ENCODE data around the gene KRTAP5-7. TPM values are rescaled to one million over a fixed set of nuclear protein-coding genes. Genes with fewer than 3 reads are reported as not detected.

Gene KRTAP5-7
- total RNA-seq, 1 experiment from 2014 or later: not detected

DNA sequence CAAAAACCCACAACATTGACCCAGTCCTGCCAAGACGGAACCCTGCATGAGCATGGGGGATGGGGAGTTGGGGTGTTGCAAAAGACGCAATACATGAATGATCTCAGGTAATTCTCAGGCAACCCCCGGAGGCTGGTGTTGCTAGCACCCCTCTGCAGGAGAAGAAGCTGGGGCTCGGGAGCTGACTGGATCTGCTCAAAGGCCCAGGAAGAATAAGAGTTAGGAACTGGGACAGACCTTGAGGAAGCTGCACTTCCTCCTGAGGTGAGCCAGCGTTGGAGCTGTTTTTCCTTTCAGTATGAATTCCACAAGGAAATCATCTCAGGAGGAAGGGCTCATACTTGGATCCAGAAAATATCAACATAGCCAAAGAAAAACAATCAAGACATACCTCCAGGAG, 21.1 kb downstream of the KRTAP5-7 start, which contains the start of gene KRTAP5-9:
Gene KRTAP5-9 (plus strand): TSS at position 301 of the 400 bp plus-strand sequence. CDS start 238 bp downstream, outside the sequence.
- TF ChIP-seq, protein P1, sequence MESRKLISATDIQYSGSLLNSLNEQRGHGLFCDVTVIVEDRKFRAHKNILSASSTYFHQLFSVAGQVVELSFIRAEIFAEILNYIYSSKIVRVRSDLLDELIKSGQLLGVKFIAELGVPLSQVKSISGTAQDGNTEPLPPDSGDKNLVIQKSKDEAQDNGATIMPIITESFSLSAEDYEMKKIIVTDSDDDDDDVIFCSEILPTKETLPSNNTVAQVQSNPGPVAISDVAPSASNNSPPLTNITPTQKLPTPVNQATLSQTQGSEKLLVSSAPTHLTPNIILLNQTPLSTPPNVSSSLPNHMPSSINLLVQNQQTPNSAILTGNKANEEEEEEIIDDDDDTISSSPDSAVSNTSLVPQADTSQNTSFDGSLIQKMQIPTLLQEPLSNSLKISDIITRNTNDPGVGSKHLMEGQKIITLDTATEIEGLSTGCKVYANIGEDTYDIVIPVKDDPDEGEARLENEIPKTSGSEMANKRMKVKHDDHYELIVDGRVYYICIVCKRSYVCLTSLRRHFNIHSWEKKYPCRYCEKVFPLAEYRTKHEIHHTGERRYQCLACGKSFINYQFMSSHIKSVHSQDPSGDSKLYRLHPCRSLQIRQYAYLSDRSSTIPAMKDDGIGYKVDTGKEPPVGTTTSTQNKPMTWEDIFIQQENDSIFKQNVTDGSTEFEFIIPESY (IDR thresholded peaks at IDR 0.05; ENCODE audit: extremely low read depth, insufficient replicate concordance, low read length): no peak
- no peak for TF ChIP-seq ZNF274 (IDR thresholded peaks at IDR 0.05; ENCODE audit: low read depth, low read length)
- no peak for TF ChIP-seq TCF7L2 (IDR thresholded peaks at IDR 0.05; ENCODE audit: borderline replicate concordance, extremely low read depth, insufficient read depth, insufficient read length)
- TF ChIP-seq, protein P2, sequence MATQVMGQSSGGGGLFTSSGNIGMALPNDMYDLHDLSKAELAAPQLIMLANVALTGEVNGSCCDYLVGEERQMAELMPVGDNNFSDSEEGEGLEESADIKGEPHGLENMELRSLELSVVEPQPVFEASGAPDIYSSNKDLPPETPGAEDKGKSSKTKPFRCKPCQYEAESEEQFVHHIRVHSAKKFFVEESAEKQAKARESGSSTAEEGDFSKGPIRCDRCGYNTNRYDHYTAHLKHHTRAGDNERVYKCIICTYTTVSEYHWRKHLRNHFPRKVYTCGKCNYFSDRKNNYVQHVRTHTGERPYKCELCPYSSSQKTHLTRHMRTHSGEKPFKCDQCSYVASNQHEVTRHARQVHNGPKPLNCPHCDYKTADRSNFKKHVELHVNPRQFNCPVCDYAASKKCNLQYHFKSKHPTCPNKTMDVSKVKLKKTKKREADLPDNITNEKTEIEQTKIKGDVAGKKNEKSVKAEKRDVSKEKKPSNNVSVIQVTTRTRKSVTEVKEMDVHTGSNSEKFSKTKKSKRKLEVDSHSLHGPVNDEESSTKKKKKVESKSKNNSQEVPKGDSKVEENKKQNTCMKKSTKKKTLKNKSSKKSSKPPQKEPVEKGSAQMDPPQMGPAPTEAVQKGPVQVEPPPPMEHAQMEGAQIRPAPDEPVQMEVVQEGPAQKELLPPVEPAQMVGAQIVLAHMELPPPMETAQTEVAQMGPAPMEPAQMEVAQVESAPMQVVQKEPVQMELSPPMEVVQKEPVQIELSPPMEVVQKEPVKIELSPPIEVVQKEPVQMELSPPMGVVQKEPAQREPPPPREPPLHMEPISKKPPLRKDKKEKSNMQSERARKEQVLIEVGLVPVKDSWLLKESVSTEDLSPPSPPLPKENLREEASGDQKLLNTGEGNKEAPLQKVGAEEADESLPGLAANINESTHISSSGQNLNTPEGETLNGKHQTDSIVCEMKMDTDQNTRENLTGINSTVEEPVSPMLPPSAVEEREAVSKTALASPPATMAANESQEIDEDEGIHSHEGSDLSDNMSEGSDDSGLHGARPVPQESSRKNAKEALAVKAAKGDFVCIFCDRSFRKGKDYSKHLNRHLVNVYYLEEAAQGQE (IDR thresholded peaks at IDR 0.05; ENCODE audit: low read depth): no peak
- TF ChIP-seq ZFX (IDR thresholded peaks at IDR 0.05): no peak
- TF ChIP-seq EZH2phosphoT487 (IDR thresholded peaks at IDR 0.05; ENCODE audit: borderline replicate concordance): no peak
- TF ChIP-seq EGR1 (IDR thresholded peaks at IDR 0.05; ENCODE audit: low read depth): no peak
- no peak for TF ChIP-seq POLR2AphosphoS5 (IDR thresholded peaks at IDR 0.05; ENCODE audit: low read depth, low read length)
- TF ChIP-seq YY1 (IDR thresholded peaks at IDR 0.05; ENCODE audit: extremely low read depth, insufficient replicate concordance, low read depth, low read length): no peak
- no peak for TF ChIP-seq SRF (IDR thresholded peaks at IDR 0.05; ENCODE audit: low read depth)
- TF ChIP-seq FOSL1 (IDR thresholded peaks at IDR 0.05; ENCODE audit: low read depth): no peak
- no peak for TF ChIP-seq CBX3 (IDR thresholded peaks at IDR 0.05; ENCODE audit: low read depth)
- Histone ChIP-seq H4K20me1 (ENCODE audit: insufficient read depth) (no peaks in the 10 kb centered on the region), H3K4me1 (ENCODE audit: control insufficient read depth in 1 of 2, insufficient read depth in 2 of 2, low read length in 2 of 2) (peaks cover 0 to 8% of the 10 kb centered on the region in 2 experiments; a peak in 2 of 4 replicates), H3K9me2 (ENCODE audit: insufficient read depth) (no peaks in the 10 kb centered on the region), H3K4me3 (replicated peaks in 1 of 2; ENCODE audit: low read depth in 1 of 2, low read length in 2 of 2) (no peak within 1 kb of the TSS), H2AFZ (ENCODE audit: low read depth, low read length, poor library complexity, severe bottlenecking) (no peak within 1 kb of the TSS), H3K36me3 (ENCODE audit: control insufficient read depth in 1 of 2, insufficient read depth in 2 of 2, low read length in 2 of 2) (no peaks in the 10 kb centered on the region), H3K4me2 (ENCODE audit: low read length) (no peak within 1 kb of the TSS), H3K27me3 (ENCODE audit: insufficient read depth, low read length) (peaks cover 19% of the 10 kb centered on the region; the same call in 1 of the 2 replicates), H3K79me2 (ENCODE audit: insufficient read depth, low read length) (no peaks in the 10 kb centered on the region), H3K9me3 (ENCODE audit: control insufficient read depth in 1 of 2, insufficient read depth in 1 of 2, low read depth in 1 of 2, low read length in 2 of 2) (no peaks in the 10 kb centered on the region), H3K27ac (ENCODE audit: low read depth, low read length) (no peak within 1 kb of the TSS), H3K9ac (ENCODE audit: low read length) (no peak within 1 kb of the TSS)
- no TSS peak for BruUV-seq (replicated peaks)
- ATAC-seq: no peak
- ChIA-PET POLR2A (no interaction called here), RAD21 (ENCODE audit: low non-redundant PET in 1 of 2, low total read pairs in 2 of 2, uncharacterized antibody in 2 of 2, unreplicated experiment in 2 of 2) (no interaction called here), CTCF (no interaction called here)
- no peak for DNase-seq (ENCODE audit: low read depth, low spot score)
- intact Hi-C loops (cut with micrococcal nuclease): no loop called here
